CD4-positive, alpha-beta T cell treated with Interleukin-6 for 4 hours (primary cell): ENCODE data around the gene SLC12A7.
"Not testable (repeated sequence)": the region's sequence is repeated elsewhere in the genome, so short reads cannot be mapped to it uniquely, and the experiment has no call there.

Experiments
- DNase-seq: peaks from one replicate; pipeline ENCODE4 v3.0.0-alpha.2; 2020; ENCODE audit warnings: mixed read lengths

The SLC12A7 gene

DNA sequence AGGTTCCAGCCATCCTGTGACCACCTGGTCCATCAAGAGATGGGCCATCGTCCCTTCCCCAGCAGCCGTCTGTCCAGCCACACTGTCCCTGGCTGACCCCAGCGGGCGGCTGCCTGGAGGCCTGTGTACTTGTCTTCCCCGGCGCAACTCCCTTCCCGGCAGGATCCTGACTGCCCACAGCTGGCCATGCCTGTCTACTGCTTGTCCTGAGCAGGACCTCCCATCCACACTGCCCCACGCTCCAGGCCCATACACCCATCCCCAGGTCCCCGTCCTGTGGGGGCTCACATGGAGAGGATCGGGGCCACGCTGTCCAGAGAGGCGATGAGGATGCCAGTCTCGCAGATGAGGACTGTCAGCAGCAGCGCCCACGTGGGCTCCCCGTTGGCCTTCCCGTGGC is 35.5 kb downstream of the SLC12A7 start:
- no peak for DNase-seq

DNA sequence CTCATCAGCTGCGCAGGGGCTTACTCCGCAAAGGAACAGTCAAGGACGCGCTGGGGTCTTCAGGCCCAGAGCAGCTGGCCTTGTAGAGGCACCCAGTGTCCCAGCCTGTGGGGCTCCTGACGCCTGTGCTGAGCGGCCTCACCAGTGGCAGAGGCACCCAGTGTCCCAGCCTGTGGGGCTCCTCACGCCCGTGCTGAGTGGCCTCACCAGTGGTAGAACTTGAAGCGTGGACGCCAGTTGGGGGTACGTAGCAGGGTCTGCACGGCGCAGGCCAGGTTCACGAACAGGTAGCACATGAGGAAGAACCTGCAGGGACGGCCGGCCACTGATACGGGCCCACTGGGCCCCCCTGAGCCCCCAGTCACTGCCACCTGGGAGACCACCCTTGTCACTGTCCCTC is 35.9 kb downstream of the SLC12A7 start:
- no peak for DNase-seq

DNA sequence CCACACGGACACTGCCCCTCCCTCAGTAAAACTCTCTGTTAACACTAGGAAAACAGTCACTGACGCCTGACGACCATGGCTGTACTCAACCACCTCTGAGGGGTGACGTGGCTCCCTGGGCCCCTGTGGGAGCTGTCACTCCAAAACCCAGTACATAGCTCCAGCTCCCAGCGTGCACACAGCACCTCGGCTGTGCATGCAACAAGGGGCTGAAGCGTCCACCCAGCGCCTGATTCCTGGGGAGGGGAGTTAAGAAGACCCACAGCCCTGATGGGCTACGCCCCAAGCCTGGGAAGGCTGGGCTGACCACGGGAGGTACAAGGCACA is 36.3 kb downstream of the SLC12A7 start:
- no peak for DNase-seq

DNA sequence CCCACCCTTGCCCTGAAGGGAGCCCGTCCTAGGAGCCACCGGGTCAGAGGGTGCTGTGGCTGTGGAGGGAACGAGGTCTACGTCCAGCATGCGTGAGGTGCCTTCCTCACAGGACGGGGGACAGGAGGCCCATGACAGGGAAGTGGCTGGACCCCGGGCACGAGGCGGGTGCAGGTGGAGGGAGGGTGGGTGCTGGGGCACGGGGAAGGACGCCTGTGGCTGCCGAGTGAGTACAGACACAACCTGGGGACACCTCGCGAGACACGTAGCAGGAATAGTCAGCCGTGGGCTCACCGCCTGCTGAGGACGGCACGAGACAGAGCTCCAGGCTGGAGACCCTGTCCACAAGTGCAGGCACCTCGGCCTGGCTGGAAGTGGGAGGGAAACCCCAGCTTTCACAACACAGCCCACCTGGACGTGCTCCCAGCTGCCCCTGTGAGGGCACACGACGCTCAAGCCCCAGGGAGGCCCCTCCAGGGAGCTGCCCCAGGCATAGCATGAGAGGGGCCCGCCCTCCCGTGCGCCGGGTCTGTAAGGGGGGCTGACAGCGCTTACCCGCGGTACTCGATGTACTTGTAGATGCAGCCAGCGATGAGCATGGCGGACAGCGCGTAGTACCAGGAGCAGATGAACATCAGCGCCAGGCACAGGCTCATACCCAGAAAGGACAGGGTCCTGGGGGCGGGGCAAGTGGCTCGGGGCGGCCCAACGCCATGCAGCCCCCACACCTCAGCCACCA is 36.9 kb downstream of the SLC12A7 start:
- DNase-seq, result no peak

DNA sequence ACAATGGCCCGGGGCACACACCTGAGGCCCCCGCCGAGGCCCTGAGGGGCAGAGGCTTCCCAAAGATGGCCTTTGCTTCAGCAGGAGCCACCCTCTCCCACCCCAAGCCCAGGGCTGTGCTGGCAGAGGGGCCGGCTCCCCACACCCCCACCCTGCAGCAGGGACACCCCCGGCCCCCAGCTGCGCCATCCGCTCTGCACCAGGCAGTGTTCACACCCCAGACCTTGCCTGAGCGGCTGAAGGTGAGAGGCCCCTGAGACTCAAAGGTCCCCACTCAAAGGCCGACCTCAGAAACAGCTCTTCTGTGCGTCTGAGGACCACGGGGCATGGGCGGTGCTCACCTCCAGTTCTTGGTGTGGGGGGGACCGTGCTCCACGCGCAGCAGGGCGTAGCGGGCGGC is 37.6 kb downstream of the SLC12A7 start:
- DNase-seq, result no peak

DNA sequence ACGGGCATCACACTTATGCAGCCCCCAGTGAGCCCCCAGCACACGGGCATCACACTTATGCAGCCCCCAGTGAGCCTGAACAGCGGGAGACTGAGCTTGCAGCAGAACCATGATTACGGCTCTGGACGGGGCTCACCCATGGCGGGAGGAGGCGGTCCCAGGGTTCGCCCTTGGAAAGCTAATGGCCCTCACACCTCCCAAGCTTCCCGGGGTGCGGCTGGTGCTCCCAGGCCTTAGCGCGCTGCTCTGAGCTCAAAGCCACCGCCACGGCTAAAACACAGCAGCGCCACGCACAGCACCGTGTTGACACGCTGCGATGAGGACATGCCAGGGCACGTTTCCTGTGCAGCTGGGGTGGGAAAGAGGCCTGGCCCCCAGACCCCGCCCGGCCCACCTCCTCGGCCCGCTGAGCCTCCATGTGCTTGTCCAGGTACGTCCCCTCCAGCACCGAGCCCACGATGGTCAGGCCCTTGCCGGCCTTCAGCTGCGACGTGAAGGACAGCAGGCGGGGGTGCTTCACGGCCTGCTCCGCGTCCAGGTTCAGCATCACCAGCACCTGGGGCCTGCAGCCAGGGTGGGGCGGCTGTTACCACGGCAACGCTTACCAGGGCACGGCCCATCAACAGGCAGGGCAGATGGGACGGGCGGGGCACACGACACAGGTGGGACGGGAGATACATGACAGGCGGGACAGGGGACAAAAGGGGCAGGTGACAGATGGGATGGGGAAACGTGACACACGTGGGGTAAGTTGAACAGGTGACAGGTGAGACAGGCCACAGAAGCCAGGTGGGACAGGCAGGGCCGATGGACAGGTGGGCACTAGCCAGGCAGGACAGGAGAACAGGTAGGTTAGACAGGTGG is 38.4 kb downstream of the SLC12A7 start:
- DNase-seq, result no peak

DNA sequence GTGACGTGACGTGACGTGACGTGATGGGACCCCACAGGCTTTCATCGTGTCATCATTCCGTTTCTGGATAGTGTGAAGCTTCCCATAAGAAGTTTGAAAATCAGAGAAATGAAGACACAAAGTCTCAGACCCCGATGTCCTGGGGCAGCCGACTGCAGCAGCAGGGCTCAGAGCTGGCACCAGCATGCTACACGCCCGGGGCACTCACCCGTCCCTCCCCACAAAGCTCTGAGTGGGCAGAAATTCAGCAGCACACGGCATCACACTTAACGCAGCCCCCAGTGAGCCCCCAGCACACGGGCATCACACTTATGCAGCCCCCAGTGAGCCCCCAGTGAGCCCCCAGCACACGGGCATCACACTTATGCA is 42.2 kb downstream of the SLC12A7 start:
- DNase-seq, result no peak

DNA sequence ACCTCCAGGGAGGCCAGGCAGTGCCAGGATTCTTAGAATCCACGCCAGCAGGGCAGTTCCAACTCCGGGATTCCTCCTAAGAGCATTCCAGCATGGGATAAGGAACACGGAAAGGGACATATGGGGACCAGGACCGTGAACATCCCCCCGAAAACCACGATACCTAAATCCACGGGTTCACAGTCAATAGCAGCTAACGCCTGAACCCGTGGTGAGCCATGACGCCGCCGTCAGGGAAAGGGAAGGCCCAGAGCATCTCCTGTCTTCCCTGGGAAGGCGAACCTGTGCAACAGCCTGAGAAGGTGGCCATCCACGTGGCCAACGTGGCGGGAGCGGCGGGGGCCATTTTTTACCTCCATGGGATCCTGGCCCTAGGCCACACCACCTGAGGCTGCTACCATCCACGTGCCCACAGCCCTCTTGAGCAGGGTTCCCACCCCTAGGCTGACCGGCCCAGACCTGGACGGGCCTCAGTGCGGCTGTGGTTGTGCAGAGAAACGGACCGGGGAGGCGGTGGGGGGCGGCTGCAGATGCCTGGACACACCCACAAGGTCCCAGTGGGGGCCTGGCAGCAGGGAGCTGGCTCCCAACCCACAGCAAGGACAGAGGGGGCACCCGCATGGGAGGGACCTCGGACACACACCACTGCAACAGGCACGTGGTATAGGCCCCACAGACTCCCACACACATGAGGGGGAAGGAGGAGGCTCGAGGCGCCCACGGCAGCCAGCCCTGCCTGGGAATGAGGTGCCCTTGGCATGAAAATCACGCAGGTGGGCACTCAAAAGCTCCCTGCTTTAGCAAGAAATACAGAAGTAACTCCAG is 42.8 kb downstream of the SLC12A7 start:
- DNase-seq, result no peak

DNA sequence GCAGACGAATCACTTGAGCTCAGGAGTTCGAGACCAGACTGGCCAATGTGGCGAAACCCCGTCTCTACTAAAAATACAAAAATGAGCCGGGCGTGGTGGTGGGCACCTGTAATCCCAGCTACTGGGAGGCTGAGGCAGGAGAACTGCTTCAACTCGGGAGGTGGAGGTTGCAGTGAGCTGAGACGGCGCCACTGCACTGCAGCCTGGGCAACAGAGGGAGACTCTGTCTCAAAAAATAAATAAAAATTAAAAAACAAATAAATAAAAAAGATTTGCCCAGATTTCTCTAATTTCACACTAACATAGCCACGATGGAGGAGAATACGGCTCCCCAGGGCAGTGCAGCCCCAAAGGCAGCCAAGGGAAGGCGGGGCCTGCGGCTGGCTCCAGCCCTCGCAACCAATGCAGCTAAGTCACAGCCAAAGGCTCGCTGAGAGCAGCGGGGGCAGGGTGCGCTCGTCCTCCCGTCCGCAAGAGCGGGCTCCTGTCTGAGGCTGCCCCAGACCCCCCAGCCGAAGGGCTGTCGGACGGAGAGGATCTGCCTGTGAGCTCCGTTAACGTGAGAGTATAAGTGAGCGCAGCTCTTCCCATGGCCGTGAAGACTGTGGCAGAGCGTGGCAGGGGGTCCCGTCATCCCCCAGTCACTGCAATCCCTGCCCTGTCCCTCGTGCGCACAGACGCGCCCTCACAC is 43.5 kb downstream of the SLC12A7 start:
- DNase-seq, result no peak

DNA sequence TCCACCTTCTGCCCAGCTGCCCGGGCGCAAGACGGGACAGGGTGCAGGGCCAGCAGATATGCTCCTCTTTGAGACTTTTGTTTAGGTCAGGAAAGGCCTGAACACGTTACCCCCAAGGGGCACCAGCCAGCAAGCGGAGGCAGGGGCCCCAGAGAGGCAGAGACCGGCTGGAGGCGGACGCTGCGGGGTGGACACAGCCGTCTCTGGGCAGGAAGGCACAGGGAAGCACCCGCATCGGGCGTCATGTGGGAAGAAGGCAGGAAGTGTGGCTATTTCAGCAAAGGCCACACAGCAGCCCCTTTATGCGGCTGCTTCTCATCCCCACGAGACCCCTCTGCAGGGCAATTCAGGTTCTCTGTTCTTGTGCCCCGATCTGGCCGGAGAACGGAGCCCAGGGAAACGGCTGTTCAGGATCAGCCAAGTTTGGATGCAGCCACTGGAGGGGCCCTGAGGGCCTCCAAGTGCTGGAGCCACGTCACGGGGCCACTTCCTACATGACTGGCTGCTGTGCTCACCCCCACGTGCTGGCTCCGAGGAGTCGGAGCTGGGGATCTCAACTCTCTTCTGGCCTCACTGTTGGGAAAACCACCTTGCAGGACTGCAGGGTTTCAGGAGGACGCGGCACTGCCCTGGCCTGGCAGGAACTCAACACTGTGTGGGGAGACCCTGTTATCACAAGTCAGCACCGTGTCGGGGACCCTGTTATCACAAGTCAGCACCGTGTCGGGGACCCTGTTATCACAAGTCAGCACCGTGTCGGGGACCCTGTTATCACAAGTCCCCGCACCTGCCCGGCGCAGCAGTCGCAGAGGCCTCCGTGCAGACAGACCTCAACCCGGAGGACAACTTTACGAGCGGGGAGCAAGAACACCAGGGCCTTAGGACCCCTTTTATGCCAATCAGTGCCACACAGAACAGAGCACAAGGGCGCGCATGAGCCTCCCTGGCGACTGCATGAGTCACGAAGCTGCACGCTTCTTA is 44.4 kb downstream of the SLC12A7 start:
- DNase-seq, result no peak

DNA sequence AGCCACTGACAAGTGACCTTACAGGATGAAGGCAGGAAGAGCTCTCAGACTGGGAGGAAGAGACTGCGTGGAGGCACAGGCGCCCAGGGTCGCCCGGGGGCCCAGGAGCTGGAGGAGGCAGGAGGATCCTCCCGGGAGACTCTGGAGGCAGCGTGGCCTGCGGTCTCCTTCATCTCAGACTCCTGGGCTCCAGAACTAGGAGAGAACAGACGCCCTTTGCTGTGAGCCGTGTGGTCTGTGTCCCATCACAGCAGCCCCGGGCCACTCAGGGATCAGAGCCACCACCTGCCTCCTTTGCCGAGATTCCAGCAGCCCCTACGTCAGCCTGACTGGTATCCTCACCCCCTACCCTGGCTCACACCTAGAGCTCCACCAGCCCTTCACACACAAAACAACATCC is 45.2 kb downstream of the SLC12A7 start:
- DNase-seq, result no peak

DNA sequence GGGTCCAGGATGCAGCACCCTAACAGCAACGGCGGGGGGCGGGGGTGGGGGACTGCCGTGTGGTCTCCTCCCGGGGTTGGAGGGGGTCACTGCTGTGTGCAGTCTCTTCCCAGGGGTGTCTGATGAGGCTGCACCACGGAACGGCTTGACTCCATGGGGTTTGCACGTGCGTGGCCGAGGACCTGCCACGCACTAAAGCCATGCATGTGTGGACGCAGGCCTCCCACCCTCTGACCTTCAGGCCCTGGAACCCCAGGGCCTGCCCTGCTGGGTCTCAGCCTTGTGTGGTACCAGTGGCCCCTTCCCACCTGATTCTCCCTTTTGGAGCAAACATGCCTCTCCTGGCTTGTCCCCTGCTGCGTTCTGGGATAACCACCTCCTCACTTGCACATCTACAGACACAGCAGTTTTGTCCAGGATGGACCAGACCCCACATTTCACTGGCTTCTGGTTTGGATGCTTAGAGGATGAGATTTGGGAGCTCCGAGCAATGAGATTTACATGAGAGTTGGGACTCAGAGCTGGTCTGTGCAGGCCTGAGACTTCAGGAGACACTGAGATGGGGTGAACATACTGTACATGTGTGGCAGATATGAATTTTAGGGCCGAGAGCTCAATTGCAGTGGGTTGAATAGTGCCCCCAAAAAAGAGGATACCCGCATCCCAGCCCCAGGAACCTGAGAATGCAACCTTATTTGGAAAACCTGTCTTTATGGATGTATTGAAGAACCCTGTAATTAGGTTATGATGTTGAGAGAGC is 45.8 kb downstream of the SLC12A7 start:
- no peak for DNase-seq

DNA sequence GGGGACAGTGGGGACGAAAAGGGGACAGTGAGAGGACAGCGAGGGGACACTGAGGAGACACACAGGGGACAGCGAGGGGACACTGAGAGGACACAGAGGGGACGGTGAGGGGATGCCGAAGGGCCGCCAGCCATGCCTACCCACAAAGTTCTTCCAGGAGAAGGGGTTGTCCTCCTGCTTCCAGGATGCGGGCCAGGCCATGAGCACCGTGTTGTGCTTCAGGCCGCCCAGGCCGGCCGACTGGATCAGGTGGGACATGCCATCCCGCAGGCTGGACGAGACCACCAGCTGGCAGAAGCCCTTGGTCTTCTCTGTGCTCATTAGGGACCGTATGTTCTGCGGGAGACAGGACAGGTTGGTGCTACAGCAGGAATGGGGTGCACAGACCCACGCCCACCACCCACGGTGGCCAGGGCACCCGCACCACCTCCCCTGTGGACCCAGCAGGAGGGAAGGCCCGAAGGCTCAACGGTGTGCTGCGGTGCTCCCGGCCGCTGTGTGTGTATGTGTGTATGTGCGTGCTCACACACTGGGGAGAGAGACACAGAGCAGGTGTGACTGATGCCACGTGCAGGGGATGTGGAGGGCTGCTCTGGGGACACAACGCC is 46.6 kb downstream of the SLC12A7 start:
- no peak for DNase-seq

DNA sequence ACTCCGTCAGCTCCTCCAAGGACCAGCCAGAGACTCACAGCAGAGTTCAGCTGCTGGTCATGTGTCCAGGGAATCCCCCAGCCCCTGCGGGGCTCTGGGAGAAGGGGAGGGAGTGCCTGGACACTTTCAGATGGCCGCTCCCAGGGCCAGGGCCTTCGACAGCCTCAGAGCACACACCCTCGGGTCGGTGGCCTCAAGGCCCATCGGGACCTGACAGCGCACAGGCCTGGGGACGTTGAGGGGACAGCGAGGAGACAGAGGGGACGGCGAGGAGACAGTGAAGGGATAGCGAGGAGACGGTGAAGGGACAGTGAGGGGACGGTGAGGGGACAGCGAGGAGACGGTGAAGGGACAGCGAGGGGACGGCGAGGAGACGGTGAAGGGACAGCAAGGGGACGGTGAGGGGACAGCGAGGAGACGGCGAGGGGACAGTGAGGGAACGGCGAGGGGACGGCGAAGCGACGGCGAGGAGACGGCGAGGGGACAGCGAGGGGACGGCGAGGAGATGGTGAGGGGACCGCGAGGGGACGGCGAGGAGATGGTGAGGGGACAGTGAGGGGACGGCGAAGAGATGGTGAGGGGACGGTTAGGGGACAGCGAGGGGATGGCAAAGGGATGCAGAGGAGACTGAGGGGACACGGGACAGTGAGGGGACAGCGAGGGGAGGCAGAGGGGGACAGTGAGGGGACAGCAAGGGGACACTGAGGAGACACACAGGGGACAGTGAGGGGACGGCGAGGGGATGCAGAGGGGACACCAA is 47.3 kb downstream of the SLC12A7 start:
- no peak for DNase-seq

DNA sequence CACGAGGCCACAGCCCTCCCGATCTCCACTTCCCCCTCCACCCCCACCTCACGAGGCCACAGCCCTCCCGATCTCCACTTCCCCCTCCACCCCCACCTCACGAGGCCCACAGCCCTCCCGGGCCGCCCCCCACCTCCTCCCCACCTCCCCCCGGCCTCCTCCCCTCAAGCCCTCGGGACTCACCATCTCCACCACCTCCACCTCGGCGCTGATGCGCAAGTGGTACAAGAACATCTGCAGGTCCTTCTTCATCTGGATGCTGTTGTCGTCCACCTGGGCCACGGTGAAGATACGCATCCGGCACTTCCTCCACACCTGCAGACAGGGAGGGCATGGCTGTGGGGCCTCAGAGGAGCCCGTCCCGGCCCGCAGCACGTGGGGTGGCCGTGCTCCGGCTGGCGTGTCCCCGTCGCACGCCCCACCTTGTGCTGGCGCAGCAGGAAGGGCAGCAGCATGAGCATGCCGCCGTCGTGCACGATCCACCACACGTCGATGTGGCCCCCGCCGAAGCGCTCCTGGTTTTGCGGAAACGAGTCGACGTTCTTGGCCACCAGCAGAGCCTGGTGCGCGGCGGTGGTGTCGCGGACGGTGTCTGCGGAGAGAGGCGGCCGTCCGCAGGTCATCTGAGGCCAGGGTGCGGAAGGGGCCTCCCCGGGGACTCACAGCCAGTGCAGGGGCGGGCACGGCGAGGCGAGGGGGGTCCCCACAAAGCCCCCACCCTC is 48.0 kb downstream of the SLC12A7 start:
- no peak for DNase-seq

DNA sequence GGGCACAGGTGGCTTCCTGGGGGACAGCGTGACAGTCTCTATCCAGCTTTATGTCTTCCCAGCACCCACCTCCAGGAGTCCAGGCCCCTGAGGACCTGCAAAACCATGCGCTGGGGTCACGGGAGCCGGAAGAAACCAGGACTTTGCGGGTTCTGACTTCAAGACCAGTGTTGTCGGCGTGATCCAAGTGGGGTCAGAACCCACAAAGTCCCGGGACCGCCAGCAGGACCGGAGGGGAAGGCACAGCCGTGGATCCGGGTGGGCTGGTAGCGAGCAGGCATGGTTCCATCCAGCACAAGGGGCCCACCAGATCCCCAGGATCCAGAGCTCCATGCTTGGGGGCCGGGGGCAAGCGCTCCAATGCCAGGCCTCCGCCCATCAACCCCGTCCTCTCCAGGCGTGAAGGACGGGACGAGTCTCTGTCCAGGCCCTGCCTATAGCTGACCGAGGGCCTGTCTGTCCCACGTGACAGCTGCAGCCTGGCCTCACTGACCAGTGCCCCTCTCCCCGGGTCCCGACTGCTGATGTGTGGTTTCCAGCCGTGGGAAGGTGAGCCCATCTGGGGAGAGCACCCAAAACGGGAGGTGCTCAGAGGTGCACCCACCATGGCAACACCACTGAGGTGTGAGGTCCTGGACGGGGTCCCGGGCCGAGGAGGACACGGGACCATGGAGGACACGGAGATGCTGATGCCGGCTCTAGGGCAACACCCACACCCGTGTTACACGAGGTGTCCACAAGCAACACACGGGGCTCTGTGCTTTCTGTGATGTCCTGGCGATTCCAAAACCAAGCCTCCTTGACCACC is 48.9 kb downstream of the SLC12A7 start:
- no peak for DNase-seq

DNA sequence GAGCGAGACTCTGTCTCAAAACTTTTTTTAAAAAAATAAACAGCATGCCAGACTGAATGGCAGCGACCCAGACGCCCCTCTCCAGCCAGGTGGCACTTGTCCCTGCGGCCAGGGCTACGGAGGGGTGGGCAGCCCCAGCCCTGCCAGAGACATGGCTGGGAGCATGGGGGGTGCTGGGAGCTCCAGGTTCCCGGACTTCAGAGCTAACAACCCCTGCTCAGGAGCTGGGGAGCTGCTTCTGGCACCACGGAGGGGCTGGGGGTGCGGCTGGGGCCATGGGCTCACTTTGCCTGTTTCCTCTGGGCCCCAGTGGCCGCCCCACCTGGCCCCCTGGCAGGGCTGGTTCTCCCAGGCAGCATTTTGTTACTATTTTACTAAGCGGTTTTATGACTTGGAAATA is 49.9 kb downstream of the SLC12A7 start:
- no peak for DNase-seq

DNA sequence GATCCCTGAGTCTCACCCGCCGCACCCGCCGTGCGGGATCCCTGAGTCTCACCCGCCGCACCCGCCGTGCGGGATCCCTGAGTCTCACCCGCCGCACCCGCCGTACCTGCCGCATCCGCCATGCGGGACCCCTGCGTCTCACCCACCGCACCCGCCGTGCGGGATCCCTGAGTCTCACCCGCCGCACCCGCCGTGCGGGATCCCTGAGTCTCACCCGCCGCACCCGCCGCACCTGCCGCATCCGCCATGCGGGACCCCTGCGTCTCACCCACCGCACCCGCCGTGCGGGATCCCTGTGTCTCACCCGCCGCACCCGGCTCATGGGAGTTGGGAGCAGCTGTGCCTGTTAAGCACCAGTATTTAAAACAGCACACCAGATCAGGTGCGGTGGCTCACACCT is 50.6 kb downstream of the SLC12A7 start:
- DNase-seq, result not testable (repeated sequence)
